T-helper 17 cell (primary cell): ENCODE measurements around the gene FOXD4L1. TPM values are rescaled to one million over a fixed set of nuclear protein-coding genes. Genes with fewer than 3 reads are reported as not detected.
A peak's percentile ranks its signal among the peaks of the same experiment; 100 is the strongest.
"Not testable (repeated sequence)": the region's sequence is repeated elsewhere in the genome, so short reads cannot be mapped to it uniquely, and the experiment has no call there.

Experiments used
- ATAC-seq: fragments of 150-1000 bp; cut with Tn5 transposase; 2 replicates; pipeline ENCODE4 v1.10.0; 2021; ENCODE audit warnings: mild to moderate bottlenecking, moderate library complexity
- DNase-seq, 3 donors: peaks; one replicate each; pipeline versions ENCODE4 v3.0.0 to v3.0.0-alpha.2; 2020 to 2021
- H3K9me3 ChIP-seq: one replicate; pipeline ENCODE4 v1.7.0; 2013; ENCODE audit warnings: low read length, mild to moderate bottlenecking; ENCODE audit not compliant: control insufficient read depth, poor library complexity, severe bottlenecking
- H3K27ac Mint-ChIP-seq: one replicate; pipeline ENCODE4 v1.8.0; 2022; ENCODE audit warnings: mild to moderate bottlenecking, moderate library complexity, mixed read lengths
- H3K27me3 Mint-ChIP-seq: one replicate; pipeline ENCODE4 v1.8.0; 2022; ENCODE audit warnings: mixed read lengths
- H3K36me3 Mint-ChIP-seq: one replicate; pipeline ENCODE4 v1.8.0; 2022; ENCODE audit warnings: low read depth, mixed read lengths
- H3K4me1 Mint-ChIP-seq: one replicate; pipeline ENCODE4 v1.8.0; 2022; ENCODE audit warnings: mild to moderate bottlenecking, mixed read lengths
- H3K4me3 Mint-ChIP-seq: one replicate; pipeline ENCODE4 v1.8.0; 2022; ENCODE audit warnings: mild to moderate bottlenecking, moderate library complexity, mixed read lengths
- total RNA-seq, 4 donors: library from RNA in 2 of 4; stranded (reverse) in 2 of 4; gene quantifications; one replicate each; pipeline ENCODE4 v1.2.3 and lab custom pipeline; 2022 to 2026

The FOXD4L1 gene
- total RNA-seq = under 1 TPM in 1 of 2 donors, not detected in 1; 0.10 TPM
- 0.08 to 0.23 reads per million in 2 donors for total RNA-seq (lab: John Stamatoyannopoulos, UW)

DNA sequence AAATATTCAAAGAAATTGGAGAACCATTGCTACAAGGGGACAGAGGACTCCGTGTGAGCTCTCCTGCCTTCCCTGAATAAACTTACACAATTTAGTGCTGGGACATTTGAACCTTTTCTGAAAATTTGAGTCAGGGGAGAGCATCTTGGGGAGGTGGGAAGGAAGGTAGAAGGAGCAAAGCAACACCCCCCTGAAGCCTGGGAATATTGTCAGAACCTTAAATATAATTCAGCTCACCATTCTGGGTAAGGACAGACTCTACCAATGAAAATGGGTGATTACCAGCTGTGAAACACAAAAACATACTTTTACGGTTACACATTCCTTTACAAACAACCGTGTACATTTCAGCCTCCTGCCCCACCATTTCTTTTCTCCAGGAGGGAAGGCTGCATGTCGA lies at the start of gene FOXD4L1:
TSS of gene FOXD4L1 (plus strand) at position 301 of the 400 bp plus-strand sequence. CDS start 592 bp downstream, outside the sequence.
- H3K27me3 Mint-ChIP-seq = peaks cover 29% of the 10 kb centered on the region

GRCh38 chr2:113465770-113466169 lies 32.7 kb upstream of the FOXD4L1 start:
- H3K4me3 Mint-ChIP-seq, H3K9me3 ChIP-seq, DNase-seq, H3K27ac Mint-ChIP-seq, H3K4me1 Mint-ChIP-seq, ATAC-seq, H3K36me3 Mint-ChIP-seq, H3K27me3 Mint-ChIP-seq: not testable (repeated sequence)

More for the DNA sequence above, at the start of gene FOXD4L1:
- not testable (repeated sequence) for H3K36me3 Mint-ChIP-seq, DNase-seq, H3K27ac Mint-ChIP-seq, ATAC-seq, H3K9me3 ChIP-seq
- peaks cover 16% of the 10 kb centered on the region for H3K4me1 Mint-ChIP-seq
- H3K4me3 Mint-ChIP-seq = peak within 1 kb of the TSS; percentile 43

- DNase-seq, H3K36me3 Mint-ChIP-seq, H3K9me3 ChIP-seq, H3K4me1 Mint-ChIP-seq, H3K27me3 Mint-ChIP-seq, ATAC-seq, H3K27ac Mint-ChIP-seq: not testable (repeated sequence)
- peak overlapping the region; percentile 5 for H3K4me3 Mint-ChIP-seq
Measured at GRCh38 chr2:113476688-113477368, 21.6 kb upstream of the FOXD4L1 start.

- H3K27me3 Mint-ChIP-seq = peaks cover 22% of the 10 kb centered on the region
- not testable (repeated sequence) for H3K4me3 Mint-ChIP-seq, H3K9me3 ChIP-seq, ATAC-seq, H3K27ac Mint-ChIP-seq, H3K4me1 Mint-ChIP-seq, H3K36me3 Mint-ChIP-seq, DNase-seq
Measured at GRCh38 chr2:113496527-113496926, 1.9 kb upstream of the FOXD4L1 start.

DNA sequence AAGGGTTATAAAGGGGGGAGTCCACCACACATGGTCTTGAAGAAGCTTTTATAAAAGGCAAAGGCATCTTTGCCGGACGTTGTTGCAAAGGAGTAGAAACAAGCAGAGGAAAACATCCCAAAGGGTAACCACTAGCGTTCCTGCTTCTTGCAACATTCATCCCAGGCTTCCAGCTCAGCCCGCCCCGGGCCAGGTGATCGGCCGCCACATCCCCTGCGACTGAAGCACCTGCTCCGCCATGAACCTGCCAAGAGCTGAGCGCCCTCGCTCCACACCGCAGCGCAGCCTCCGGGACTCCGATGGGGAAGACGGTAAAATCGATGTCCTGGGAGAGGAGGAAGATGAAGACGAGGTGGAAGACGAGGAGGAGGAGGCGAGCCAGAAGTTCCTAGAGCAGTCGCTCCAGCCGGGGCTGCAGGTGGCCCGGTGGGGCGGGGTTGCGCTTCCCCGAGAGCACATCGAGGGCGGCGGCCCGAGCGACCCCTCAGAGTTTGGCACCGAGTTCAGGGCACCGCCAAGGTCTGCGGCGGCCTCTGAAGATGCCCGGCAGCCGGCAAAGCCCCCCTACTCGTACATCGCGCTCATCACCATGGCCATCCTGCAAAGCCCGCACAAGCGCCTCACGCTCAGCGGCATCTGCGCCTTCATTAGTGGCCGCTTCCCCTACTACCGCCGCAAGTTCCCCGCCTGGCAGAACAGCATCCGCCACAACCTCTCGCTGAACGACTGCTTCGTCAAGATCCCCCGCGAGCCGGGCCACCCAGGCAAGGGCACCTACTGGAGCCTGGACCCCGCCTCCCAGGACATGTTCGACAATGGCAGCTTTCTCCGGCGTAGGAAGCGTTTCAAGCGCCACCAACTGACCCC lies 787 bp downstream of the FOXD4L1 start:
- H3K4me1 Mint-ChIP-seq = peaks cover 16% of the 10 kb centered on the region
- not testable (repeated sequence) for H3K27ac Mint-ChIP-seq, H3K9me3 ChIP-seq, ATAC-seq, H3K36me3 Mint-ChIP-seq, DNase-seq
- H3K27me3 Mint-ChIP-seq = peaks cover 29% of the 10 kb centered on the region
- H3K4me3 Mint-ChIP-seq = peak overlapping the region; percentile 43

DNA sequence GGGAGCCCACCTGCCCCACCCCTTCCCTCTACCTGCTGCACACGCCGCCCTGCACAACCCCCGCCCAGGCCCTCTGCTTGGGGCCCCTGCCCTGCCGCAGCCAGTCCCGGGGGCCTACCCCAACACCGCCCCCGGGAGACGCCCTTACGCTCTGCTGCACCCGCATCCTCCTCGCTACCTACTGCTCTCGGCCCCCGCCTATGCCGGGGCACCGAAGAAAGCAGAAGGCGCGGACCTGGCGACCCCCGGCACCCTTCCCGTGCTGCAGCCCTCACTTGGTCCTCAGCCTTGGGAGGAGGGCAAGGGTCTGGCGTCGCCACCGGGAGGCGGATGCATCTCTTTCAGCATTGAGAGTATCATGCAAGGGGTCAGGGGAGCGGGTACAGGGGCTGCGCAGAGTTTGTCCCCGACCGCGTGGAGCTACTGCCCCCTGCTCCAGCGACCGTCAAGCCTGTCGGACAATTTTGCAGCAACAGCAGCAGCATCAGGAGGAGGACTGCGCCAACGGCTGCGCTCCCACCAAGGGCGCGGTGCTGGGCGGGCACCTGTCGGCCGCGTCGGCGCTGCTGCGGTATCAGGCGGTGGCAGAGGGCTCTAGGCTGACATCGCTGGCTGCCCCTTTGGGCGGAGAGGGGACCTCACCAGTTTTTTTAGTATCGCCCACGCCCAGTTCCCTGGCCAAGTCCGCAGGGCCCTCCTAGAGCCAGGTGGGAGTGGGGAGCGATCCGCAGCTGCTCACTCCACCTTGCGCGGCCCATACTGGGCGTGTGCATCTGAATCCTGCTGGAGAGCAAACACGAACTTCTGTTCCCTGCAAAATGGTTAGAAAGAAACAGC lies 1.6 kb downstream of the FOXD4L1 start:
- H3K9me3 ChIP-seq, ATAC-seq, DNase-seq, H3K36me3 Mint-ChIP-seq: not testable (repeated sequence)
- peak overlapping the region; percentile 29 for H3K27ac Mint-ChIP-seq
- peaks cover 16% of the 10 kb centered on the region for H3K4me1 Mint-ChIP-seq
- peak overlapping the region; percentile 75 for H3K4me3 Mint-ChIP-seq
- H3K27me3 Mint-ChIP-seq = peaks cover 29% of the 10 kb centered on the region

DNA sequence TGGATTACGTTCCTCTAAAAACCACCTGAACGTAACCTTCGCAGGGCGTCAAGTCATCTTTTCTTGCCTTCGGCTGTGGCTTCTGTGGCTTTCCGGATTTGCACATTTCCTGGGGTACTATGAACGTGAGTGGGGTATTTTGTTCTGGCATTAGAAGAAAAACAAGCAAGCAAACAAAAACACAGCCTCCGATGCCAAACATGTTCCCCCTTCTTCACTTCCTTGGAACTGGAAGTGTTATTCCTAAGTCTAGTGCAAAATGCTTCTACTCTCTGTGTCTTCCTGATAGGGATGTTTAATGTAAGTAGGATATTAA lies 2.2 kb downstream of the FOXD4L1 start:
- ATAC-seq (peak; percentile 58), DNase-seq (peak in 1 of 3 donors; percentile 27)
- H3K4me1 Mint-ChIP-seq = peaks cover 16% of the 10 kb centered on the region
- peak overlapping the region; percentile 75 for H3K4me3 Mint-ChIP-seq
- H3K36me3 Mint-ChIP-seq, H3K9me3 ChIP-seq: not testable (repeated sequence)
- H3K27me3 Mint-ChIP-seq = peaks cover 29% of the 10 kb centered on the region
- peak overlapping the region; percentile 29 for H3K27ac Mint-ChIP-seq

DNA sequence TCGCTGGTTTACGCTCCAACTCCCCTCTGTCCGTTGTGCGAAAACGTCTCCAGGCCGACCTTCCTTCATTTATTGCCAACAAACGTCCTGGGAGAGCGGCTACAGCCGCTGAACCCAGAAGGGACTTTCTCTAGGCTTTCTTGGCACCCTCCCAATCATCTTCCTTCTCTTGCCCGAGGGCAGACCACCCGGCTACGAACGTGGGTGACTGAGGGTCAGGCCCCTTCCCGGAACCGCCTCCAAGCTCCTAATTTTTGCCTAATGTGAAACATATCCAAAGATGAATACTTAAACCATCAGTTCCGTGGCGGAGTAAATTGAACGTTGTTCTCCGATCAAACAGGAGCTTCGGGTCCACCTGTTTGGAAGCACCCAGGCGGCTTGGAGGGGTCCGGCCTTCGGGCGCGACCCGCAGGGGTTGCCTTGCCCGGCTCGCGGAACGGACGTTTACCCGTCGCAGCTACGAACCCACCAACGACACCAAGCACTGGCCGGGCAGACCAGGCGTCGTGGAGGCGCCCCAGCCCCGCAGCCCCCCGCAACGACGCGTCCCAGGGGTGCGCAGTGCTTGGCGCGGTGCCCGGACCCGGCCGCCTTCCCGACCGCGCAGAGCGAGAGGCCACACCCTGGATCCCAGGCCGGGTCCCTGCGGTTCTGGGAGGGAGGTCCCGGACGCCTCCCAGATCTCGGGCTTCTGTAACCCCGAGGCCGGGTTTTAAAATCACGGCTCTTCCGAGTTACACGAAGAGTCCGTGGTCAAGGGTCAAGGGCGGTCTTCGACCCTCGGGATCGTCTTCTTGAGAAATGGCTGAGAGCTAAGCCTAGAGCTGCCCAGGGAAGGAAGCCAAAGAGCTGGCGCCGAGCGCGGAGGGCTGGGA lies 4.0 kb downstream of the FOXD4L1 start:
- not testable (repeated sequence) for H3K9me3 ChIP-seq, H3K36me3 Mint-ChIP-seq, ATAC-seq, DNase-seq
- Mint-ChIP-seq H3K27ac (peak overlapping the region; percentile 83), H3K4me1 (peaks cover 16% of the 10 kb centered on the region), H3K4me3 (peak overlapping the region; percentile 82), H3K27me3 (peaks cover 31% of the 10 kb centered on the region)

DNA sequence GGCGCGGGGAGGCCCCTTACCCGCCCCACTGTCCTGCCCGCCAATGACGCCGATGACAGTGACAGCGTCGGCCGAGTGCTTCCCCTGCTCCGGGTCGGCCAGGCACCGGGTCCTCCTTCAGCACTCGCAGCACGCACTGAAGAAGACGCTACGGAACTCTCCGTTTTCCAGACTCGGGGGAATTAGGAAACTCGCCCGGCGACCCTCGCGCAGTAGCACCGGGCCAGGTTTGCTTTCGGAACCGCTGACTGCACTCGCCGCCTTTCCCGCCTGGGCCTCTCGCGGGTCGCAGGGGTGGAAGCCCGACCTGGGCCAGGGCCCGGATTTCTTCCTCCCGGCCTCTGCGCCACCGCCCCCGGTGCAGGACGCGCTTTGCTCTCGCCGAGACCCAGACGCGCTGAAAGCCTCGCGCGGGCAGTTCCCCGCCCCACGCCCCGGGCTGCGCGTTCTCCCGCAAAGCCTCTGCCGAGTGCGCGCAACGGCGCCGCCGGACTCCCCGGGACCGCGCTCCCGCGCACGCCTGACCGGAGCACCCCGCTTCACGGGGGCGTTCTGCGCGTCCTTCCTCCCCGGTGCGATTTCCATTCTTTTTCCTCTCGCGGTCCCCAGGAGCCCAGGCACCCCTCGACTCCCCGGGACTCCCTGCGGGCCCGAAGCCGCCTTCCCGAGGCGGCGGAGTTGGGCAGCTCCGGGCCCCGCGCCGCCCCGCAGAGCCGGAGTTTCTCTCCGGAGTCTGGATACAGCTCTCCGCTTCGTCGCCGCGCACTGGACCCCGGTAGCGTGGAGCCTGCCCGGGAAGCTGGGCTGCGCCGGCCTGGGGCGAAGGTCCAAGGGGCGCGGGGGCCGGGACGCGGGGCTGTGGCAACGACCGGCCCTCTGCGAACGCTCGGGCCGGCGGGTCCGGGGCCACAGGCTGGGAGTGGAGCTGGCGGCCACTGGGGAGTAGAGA lies 4.9 kb downstream of the FOXD4L1 start:
- H3K27me3 Mint-ChIP-seq = peaks cover 32% of the 10 kb centered on the region
- H3K27ac Mint-ChIP-seq, H3K9me3 ChIP-seq, H3K36me3 Mint-ChIP-seq: not testable (repeated sequence)
- H3K4me3 Mint-ChIP-seq = peak overlapping the region; percentile 74
- ATAC-seq (peak; percentile 77), DNase-seq (peak in 2 of 3 donors; percentile 32 to 33)
- H3K4me1 Mint-ChIP-seq = peaks cover 14% of the 10 kb centered on the region

- H3K9me3 ChIP-seq, H3K4me3 Mint-ChIP-seq, ATAC-seq, DNase-seq, H3K36me3 Mint-ChIP-seq, H3K27ac Mint-ChIP-seq: not testable (repeated sequence)
- H3K27me3 Mint-ChIP-seq = peaks cover 25% of the 10 kb centered on the region
- peaks cover 14% of the 10 kb centered on the region for H3K4me1 Mint-ChIP-seq
Measured at GRCh38 chr2:113504081-113504480, 5.6 kb downstream of the FOXD4L1 start.

DNA sequence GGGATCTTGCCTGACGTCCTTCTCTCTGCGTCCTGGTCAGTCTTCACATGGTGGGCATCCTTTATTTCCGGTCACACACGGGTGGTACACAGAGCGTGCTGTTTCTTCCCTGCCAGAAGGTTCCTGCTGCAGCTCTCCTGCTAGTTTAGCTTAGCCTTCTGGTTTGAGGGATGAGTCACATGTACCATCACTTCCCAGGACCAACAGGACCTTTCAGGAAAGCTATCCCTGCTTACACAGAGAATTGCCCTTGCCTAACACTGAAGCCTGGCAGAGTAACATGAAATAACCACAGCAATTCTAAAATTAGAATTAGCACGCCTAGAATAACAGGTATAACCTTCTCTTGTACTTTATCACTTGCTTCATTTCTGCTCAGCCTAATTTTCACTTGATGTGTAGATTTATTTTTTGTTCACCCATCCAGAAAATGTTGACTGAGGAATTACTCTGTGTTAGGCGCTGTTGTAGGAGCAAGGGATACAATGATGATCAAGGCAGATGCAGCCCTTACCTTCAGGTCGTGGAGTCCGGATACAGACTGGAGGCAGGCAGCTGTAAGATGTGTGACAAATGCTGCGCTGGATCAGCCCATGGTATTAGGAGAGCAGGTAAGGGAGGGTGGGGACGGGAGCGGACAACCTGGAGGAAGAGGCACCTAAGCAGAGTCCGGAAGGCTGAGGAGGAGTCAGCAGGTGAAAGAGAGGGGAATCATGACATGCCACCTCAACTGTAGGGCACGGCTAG lies 9.1 kb downstream of the FOXD4L1 start:
- H3K4me1 Mint-ChIP-seq, DNase-seq, H3K27ac Mint-ChIP-seq, H3K36me3 Mint-ChIP-seq, ATAC-seq, H3K9me3 ChIP-seq, H3K4me3 Mint-ChIP-seq: not testable (repeated sequence)
- peaks cover 14% of the 10 kb centered on the region for H3K27me3 Mint-ChIP-seq
